RWPE2 (cell line): ENCODE data around the gene WDR90.

Source experiments
- ATAC-seq: fragments of 200-7000 bp; cut with Tn5 transposase; 3 replicates; pipeline ENCODE4 v1.9.1; 2021; ENCODE audit warnings: low read depth
- DNase-seq: peaks from one replicate; pipeline ENCODE4 v3.0.0-alpha.2; 2020; ENCODE audit warnings: low spot score
- H3K27ac ChIP-seq: fragments of 450-650 bp; 2 replicates; pipeline ENCODE4 v1.5.1; 2017; ENCODE audit warnings: mild to moderate bottlenecking; ENCODE audit not compliant: poor library complexity, severe bottlenecking
- H3K27me3 ChIP-seq: fragments of 250-450 bp; sonication (Bioruptor Pico); 2 replicates; pipeline ENCODE4 v1.5.1; 2021; ENCODE audit warnings: mild to moderate bottlenecking, moderate library complexity; ENCODE audit not compliant: insufficient read depth, poor library complexity, severe bottlenecking
- H3K36me3 ChIP-seq: fragments of 250-450 bp; sonication (Bioruptor Pico); 2 replicates; pipeline ENCODE4 v1.5.1; 2020; ENCODE audit warnings: low read depth, mild to moderate bottlenecking, moderate library complexity
- H3K4me1 ChIP-seq: fragments of 250-450 bp; sonication (Bioruptor Pico); 2 replicates; pipeline ENCODE4 v1.5.1; 2021; ENCODE audit warnings: mild to moderate bottlenecking, moderate library complexity; ENCODE audit not compliant: insufficient read depth, poor library complexity, severe bottlenecking
- H3K4me3 ChIP-seq: fragments of 250-450 bp; sonication (Bioruptor Pico); 2 replicates; pipeline ENCODE4 v1.5.1; 2021; ENCODE audit warnings: mild to moderate bottlenecking, moderate library complexity; ENCODE audit not compliant: severe bottlenecking
- H3K9me3 ChIP-seq: fragments of 250-450 bp; sonication (Bioruptor Pico); 2 replicates; pipeline ENCODE4 v1.5.1; 2021; ENCODE audit warnings: mild to moderate bottlenecking, moderate library complexity; ENCODE audit not compliant: severe bottlenecking
- CTCF ChIP-seq: fragments of 450-650 bp; IDR thresholded peaks from one replicate; pipeline ENCODE4 v1.5.1; 2017; ENCODE audit warnings: mild to moderate bottlenecking, moderate library complexity; ENCODE audit not compliant: poor library complexity, severe bottlenecking

The WDR90 gene

DNA sequence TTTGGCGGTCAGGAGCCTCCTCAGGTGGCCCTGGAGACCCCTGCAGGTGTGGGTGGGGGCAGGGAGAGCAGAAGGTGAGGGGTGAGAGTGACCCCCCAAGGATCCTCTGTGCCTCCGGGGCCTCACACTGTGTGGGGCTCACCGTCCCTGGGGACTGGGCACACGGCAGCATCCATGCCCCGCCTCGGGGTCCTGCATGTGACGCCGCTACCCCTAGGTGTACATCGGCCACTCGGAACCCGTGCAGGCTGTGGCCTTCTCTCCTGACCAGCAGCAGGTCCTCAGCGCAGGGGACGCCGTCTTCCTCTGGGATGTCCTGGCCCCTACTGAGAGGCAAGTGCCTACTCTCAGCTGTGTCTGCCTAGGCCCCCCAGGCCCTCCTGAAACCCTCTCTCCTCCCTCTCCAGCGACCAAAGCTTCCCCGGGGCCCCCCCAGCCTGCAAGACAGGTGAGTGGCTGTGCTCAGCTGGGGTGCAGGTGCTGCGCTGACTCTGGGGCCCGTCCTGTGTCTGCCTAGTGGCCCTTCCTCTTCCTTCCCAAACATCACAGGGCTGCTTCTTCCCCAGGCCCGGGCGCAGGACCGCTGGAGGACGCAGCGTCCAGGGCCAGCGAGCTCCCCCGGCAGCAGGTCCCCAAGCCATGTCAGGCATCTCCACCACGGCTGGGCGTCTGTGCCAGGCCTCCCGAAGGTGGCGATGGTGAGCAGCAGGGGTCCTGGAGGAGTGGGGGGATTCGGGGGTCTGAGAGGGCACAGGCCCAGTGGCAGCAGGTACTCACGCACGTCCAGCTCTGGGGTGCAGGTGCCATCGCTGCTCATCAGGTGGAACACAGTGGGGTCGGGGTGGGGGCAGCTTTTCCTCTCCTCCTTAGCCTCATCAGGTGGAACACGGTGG lies 9.8 kb downstream of the WDR90 start:
- peaks cover 42% of the 10 kb centered on the region for H3K36me3 ChIP-seq
- no peak for ATAC-seq
- no peak for TF ChIP-seq CTCF
- no peaks in the 10 kb centered on the region for H3K9me3 ChIP-seq
- no peaks in the 10 kb centered on the region for H3K4me1 ChIP-seq
- H3K27me3 ChIP-seq: no peaks in the 10 kb centered on the region
- DNase-seq: no peak
- H3K4me3 ChIP-seq: no peak overlapping the region
- no peak overlapping the region for H3K27ac ChIP-seq

- ATAC-seq (no peak), DNase-seq (no peak)
- TF ChIP-seq CTCF: no peak
- H3K36me3 ChIP-seq: peaks cover 40% of the 10 kb centered on the region
- no peak overlapping the region for H3K27ac ChIP-seq
- H3K27me3 ChIP-seq: no peaks in the 10 kb centered on the region
- H3K4me3 ChIP-seq: no peak overlapping the region
- no peaks in the 10 kb centered on the region for H3K4me1 ChIP-seq
- no peaks in the 10 kb centered on the region for H3K9me3 ChIP-seq
These were observed 10.5 kb downstream of the WDR90 start for GRCh38 chr16:659618-660017.

DNA sequence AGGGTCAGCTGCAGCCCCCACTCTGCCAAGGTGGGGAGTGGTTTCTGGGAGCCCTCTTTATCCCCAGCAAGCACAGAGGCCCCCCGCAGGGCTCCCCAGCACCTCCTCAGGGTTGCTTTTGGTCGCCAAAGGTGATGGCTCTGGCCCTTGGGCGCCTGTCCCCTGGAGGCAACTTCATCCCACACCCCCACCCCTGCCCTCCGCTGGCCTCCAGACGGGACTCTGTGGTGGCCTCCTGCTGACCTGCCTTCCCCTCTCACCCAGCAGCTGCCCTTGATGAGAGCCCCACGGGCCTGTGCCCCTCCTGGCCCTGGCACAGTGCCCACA lies 10.9 kb downstream of the WDR90 start:
- no peak overlapping the region for H3K4me3 ChIP-seq
- H3K9me3 ChIP-seq: no peaks in the 10 kb centered on the region
- no peaks in the 10 kb centered on the region for H3K27me3 ChIP-seq
- no peaks in the 10 kb centered on the region for H3K4me1 ChIP-seq
- ATAC-seq (no peak), DNase-seq (no peak)
- no peak for TF ChIP-seq CTCF
- peaks cover 37% of the 10 kb centered on the region for H3K36me3 ChIP-seq
- H3K27ac ChIP-seq: no peak overlapping the region

GRCh38 chr16:660459-661183 lies 11.5 kb downstream of the WDR90 start:
- Histone ChIP-seq H3K4me1 (no peaks in the 10 kb centered on the region), H3K36me3 (peaks cover 34% of the 10 kb centered on the region), H3K27ac (no peak overlapping the region), H3K9me3 (no peaks in the 10 kb centered on the region), H3K27me3 (no peaks in the 10 kb centered on the region), H3K4me3 (no peak overlapping the region)
- peak; percentile 76 for ATAC-seq
- peak; percentile 37 for TF ChIP-seq CTCF
- DNase-seq: peak; percentile 92
